ENCODE data around the gene PCDHB16.
"Not testable (repeated sequence)": the region's sequence is repeated elsewhere in the genome, so short reads cannot be mapped to it uniquely, and the experiment has no call there.

PCDHB16 gene

GRCh38 chr5:141155540-141156374 is 26.4 kb upstream of the PCDHB16 start:
- H3K4me1 ChIP-seq, result no peaks in the 10 kb centered on the region
- no peaks in the 10 kb centered on the region for H4K20me1 ChIP-seq
- H3K36me3 ChIP-seq, result no peaks in the 10 kb centered on the region
- no peak overlapping the region for H3K27ac ChIP-seq
- no peaks in the 10 kb centered on the region for H3K27me3 ChIP-seq
- no peak for TF ChIP-seq Cebpa-rat (IDR thresholded peaks at IDR 0.05)
- no peak overlapping the region for H3K4me2 ChIP-seq
- H3K9ac ChIP-seq, result no peak overlapping the region
- H3K4me3 ChIP-seq, result no peak overlapping the region
- peaks cover 43 to 69% (median 57%) of the 10 kb centered on the region in 11 experiments for H3K9me3 ChIP-seq (replicated peaks in 1 of 11)

GRCh38 chr5:141157356-141157755 is 24.8 kb upstream of the PCDHB16 start:
- H3K27me3 ChIP-seq, H3K4me3 ChIP-seq, H3K4me2 ChIP-seq, H3K27ac ChIP-seq, H3K36me3 ChIP-seq, H4K20me1 ChIP-seq, H3K4me1 ChIP-seq, H3K9ac ChIP-seq: not testable (repeated sequence)
- H3K9me3 ChIP-seq (replicated peaks in 1 of 11), result peaks cover 27 to 55% (median 42%) of the 10 kb centered on the region in 11 experiments

- H3K4me1 ChIP-seq, H3K27ac ChIP-seq, H4K20me1 ChIP-seq, H3K27me3 ChIP-seq, H3K36me3 ChIP-seq, H3K4me3 ChIP-seq, H3K4me2 ChIP-seq, H3K9ac ChIP-seq: not testable (repeated sequence)
- H3K9me3 ChIP-seq (replicated peaks in 1 of 11), result peaks cover 31 to 58% (median 46%) of the 10 kb centered on the region in 11 experiments
Observed at GRCh38 chr5:141157901-141158300, 24.3 kb upstream of the PCDHB16 start.

GRCh38 chr5:141172381-141173204 is 9.6 kb upstream of the PCDHB16 start, which contains the start of gene PCDHB7:
Gene PCDHB7, plus strand, starts transcription at chr5:141172644. Its CDS starts 192 bp downstream, at chr5:141172836.
- H3K27me3 ChIP-seq, result no peaks in the 10 kb centered on the region
- no peaks in the 10 kb centered on the region for H3K4me1 ChIP-seq
- no peak within 1 kb of the TSS for H3K9ac ChIP-seq
- H3K4me3 ChIP-seq, result no peak within 1 kb of the TSS
- no peak within 1 kb of the TSS for H3K4me2 ChIP-seq
- no peak within 1 kb of the TSS for H3K27ac ChIP-seq
- no peaks in the 10 kb centered on the region for H3K36me3 ChIP-seq
- H4K20me1 ChIP-seq, result no peaks in the 10 kb centered on the region
- peaks cover 28 to 53% (median 35%) of the 10 kb centered on the region in 11 experiments for H3K9me3 ChIP-seq (replicated peaks in 1 of 11)
- TF ChIP-seq Cebpa-rat (IDR thresholded peaks at IDR 0.05), result no peak

- H3K4me2 ChIP-seq, H4K20me1 ChIP-seq, H3K4me1 ChIP-seq, H3K9ac ChIP-seq, H3K27ac ChIP-seq, H3K27me3 ChIP-seq, H3K4me3 ChIP-seq, H3K36me3 ChIP-seq: not testable (repeated sequence)
- peaks cover 33 to 60% (median 42%) of the 10 kb centered on the region in 11 experiments for H3K9me3 ChIP-seq (replicated peaks in 1 of 11)
Observed at GRCh38 chr5:141174291-141175104, 7.7 kb upstream of the PCDHB16 start.

GRCh38 chr5:141175933-141176332 is 6.3 kb upstream of the PCDHB16 start:
- no peak for TF ChIP-seq Cebpa-rat (IDR thresholded peaks at IDR 0.05)

GRCh38 chr5:141177577-141178191 is 4.5 kb upstream of the PCDHB16 start, which contains the start of gene PCDHB8:
Gene PCDHB8, plus strand, starts transcription at chr5:141177790. Its CDS starts 245 bp downstream, at chr5:141178035.
- not testable (repeated sequence) for H4K20me1 ChIP-seq, H3K36me3 ChIP-seq, H3K4me3 ChIP-seq, H3K4me2 ChIP-seq, H3K4me1 ChIP-seq, H3K27me3 ChIP-seq, H3K9ac ChIP-seq, H3K27ac ChIP-seq
- peaks cover 46 to 75% (median 53%) of the 10 kb centered on the region in 11 experiments for H3K9me3 ChIP-seq (replicated peaks in 1 of 11)

More at GRCh38 chr5:141175933-141176332, 6.3 kb upstream of the PCDHB16 start:
- H3K9ac ChIP-seq, result no peak overlapping the region
- H3K4me3 ChIP-seq, result no peak overlapping the region
- H3K4me2 ChIP-seq, result no peak overlapping the region
- no peaks in the 10 kb centered on the region for H3K4me1 ChIP-seq
- H4K20me1 ChIP-seq, result no peaks in the 10 kb centered on the region
- no peaks in the 10 kb centered on the region for H3K27me3 ChIP-seq
- peaks cover 41 to 73% (median 52%) of the 10 kb centered on the region in 11 experiments for H3K9me3 ChIP-seq (replicated peaks in 1 of 11)
- no peaks in the 10 kb centered on the region for H3K36me3 ChIP-seq
- H3K27ac ChIP-seq, result no peak overlapping the region

- not testable (repeated sequence) for H3K4me3 ChIP-seq, H3K4me2 ChIP-seq, H3K36me3 ChIP-seq, H3K27me3 ChIP-seq, H3K27ac ChIP-seq, H3K9ac ChIP-seq, H4K20me1 ChIP-seq, H3K4me1 ChIP-seq
- H3K9me3 ChIP-seq (replicated peaks in 1 of 11), result peaks cover 42 to 71% (median 50%) of the 10 kb centered on the region in 11 experiments
Observed at GRCh38 chr5:141179371-141179770, 2.8 kb upstream of the PCDHB16 start.

- not testable (repeated sequence) for H3K27ac ChIP-seq, H3K27me3 ChIP-seq, H3K36me3 ChIP-seq, H3K4me3 ChIP-seq, H3K9ac ChIP-seq, H3K4me2 ChIP-seq, H3K4me1 ChIP-seq, H4K20me1 ChIP-seq
- H3K9me3 ChIP-seq (replicated peaks in 1 of 11), result peaks cover 41 to 71% (median 50%) of the 10 kb centered on the region in 11 experiments
Observed at GRCh38 chr5:141179876-141180275, 2.3 kb upstream of the PCDHB16 start.

Measured in BLaER1 treated with 17β-estradiol and CSF1 and Interleukin-3, amounts not matched to agents 10 nM and 100 nM (cell line).